ENCODE data around the gene MVB12B. TPM values are rescaled to one million over a fixed set of nuclear protein-coding genes. Genes with fewer than 3 reads are reported as not detected.
"Not testable (repeated sequence)": the region's sequence is repeated elsewhere in the genome, so short reads cannot be mapped to it uniquely, and the experiment has no call there.

The MVB12B gene
- total RNA-seq, 1 experiment from 2014 or later: 3.2 TPM

DNA sequence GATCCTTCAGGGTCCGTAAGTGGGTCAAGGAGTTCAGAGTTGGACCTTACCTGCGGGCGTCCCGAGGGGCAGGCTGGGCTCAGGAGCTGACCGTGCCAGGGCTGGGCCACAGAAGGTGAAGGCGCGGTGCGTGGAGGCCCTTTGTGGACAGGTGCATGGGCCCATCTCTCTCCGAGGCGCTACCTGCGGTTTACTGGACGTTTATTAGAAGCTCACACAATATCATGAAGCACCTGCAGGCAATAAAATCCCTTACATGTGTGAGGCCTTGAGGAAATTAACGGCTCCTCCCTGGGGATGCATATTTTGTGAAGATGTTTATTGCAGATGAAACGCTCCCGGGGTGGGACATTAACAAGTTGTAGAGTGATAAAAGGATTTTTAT is 207.3 kb downstream of the MVB12B start:
- Histone ChIP-seq H3K4me3 (no peak overlapping the region), H3K27me3 (no peaks in the 10 kb centered on the region), H3K9me3 (no peaks in the 10 kb centered on the region), H3K36me3 (no peaks in the 10 kb centered on the region)
- no peak for DNase-seq

DNA sequence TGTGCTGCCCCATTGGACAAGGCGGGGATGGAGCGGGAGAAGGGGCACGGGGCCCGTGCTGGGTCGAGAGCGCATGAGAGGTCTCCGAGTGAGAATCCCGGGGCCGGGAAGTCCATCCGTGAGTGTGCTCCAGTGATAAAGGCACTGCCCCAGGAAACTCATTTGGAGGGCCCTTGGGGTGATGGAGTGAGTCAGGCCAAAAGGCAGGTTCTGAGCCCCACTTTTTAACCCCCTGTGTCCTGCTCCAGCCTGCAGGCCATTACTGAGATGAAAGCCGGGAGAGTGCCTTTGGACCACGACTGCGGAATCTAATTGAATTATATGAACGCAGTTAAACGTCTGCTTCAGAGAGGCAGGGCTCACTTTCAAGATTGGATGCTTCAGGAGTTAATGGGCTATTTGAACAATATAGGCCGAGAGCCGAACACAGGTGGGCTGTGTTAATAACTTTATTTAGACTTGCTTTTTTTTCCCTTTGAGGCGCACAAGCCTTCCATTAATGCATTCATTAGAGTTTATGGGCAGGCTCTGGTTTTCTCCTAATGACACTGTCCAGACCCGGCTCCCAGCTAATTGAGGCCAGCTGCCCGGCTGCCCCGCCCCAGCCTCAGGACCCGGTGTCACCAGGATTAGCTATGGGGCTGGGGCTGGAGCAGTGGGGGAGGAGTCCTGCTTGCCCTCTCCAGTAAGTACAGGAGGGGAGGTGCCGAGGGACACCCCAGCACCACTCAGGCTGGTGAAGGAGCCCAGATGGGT is 208.0 kb downstream of the MVB12B start:
- Histone ChIP-seq H3K27me3 (no peaks in the 10 kb centered on the region), H3K4me3 (no peak overlapping the region), H3K36me3 (no peaks in the 10 kb centered on the region), H3K9me3 (no peaks in the 10 kb centered on the region)
- no peak for DNase-seq

DNA sequence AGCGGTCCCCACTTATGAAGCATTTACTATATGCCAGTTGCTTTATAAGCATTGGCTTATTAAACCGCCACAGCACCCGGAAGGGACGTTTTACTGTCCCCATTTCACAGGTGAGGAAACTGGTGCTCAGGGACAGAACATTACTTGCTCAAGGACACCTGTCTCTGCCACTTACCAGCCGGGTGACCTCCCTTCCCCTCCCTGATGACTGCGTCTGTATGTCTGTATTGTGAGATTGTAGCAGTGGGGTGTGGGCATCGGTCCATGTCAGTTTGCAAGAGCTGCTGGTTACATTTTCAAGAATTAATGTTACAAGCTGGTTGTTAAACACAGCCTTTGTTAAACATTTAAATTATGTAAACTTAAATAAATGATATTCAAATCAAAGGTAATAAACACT is 209.5 kb downstream of the MVB12B start:
- Histone ChIP-seq H3K4me3 (no peak overlapping the region), H3K9me3 (no peaks in the 10 kb centered on the region), H3K27me3 (no peaks in the 10 kb centered on the region), H3K36me3 (no peaks in the 10 kb centered on the region)
- DNase-seq: no peak

DNA sequence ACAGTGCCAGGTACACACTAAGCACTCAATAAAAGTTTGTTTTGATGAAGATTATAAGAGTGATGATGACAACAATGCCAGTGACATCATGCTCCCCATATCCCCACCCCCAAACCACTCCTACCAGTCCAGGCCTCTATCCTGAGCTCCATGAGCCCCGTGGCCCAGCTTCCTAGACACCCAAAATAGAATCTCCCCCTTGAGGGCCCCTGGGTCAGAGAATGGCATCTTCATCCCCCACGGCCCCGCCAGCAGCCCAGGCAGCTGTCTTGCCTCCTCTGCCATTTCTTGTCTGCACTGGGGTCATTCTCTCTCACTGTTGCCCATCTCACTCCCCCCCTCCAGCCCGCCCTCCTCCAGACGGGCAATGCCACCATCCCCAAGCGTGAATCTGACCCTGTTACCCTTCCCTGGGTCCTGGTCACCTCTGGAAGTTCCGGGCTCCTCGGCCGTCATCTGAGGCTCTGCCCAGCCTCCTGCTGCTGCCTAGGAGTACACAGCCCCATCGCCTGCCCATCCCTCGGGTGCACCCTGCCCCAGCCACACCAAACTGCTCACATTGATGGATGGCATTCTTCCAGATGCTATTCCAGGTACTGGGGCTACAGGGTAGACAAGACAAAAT is 210.3 kb downstream of the MVB12B start:
- no peaks in the 10 kb centered on the region for H3K9me3 ChIP-seq
- no peaks in the 10 kb centered on the region for H3K27me3 ChIP-seq
- DNase-seq: no peak
- H3K36me3 ChIP-seq: no peaks in the 10 kb centered on the region
- no peak overlapping the region for H3K4me3 ChIP-seq

DNA sequence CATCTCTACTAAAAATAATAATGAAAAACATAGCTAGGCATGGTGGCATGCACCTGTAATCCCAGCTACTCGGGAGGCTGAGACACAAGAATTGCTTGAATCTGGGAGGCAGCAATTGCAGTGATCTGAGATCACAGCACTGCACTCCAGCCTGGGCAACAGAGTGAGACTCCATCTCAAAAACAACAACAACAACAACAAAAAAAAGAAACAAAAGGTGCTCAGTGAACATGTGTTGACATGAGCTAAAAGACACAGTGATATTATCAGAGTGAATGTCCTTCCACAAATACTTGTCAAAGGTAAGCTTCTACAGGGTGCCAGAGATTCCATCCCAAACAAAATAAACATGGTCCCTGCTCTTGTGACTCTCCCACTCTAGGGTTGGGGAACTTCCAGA is 211.9 kb downstream of the MVB12B start:
- Histone ChIP-seq H3K27me3 (no peaks in the 10 kb centered on the region), H3K9me3 (no peaks in the 10 kb centered on the region), H3K4me3 (no peak overlapping the region), H3K36me3 (no peaks in the 10 kb centered on the region)
- DNase-seq: no peak

DNA sequence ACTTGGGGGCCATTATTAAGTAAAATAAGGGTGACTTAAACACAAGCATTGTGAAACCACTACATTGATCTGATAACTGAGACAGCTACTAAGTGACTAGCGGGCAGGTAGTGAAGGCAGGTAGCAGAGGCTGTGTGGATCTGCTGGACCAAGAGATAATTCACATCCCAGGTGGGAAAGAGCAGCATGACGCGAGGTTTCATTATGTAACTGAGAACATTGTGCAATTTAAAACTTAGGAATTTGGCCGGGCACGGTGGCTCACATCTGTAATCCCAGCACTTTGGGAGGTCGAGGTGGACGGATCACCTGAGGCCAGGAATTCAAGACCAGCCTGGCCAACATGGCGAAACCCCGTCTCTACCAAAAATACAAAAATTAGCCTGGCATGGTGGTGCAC is 213.8 kb downstream of the MVB12B start:
- H3K4me3 ChIP-seq, DNase-seq, H3K9me3 ChIP-seq, H3K27me3 ChIP-seq, H3K36me3 ChIP-seq: not testable (repeated sequence)

DNA sequence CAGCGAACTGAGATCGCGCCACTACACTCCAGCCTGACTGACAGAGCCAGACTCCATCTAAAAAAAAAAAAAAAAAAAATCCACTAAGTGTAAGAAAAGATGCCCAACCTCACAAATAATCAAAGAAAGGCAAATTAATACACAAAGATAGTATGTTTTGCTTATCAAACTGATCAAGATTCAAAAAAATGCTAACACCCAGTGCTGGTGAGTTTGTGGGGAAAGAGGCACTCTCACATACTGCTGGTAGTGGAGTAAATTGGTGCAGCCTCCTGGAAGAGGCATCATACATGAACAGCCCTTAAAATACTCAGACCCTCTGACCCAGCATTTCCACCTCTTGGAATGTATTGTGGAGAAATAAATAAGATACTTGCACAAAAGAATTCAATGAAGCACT is 216.9 kb downstream of the MVB12B start:
- no peaks in the 10 kb centered on the region for H3K36me3 ChIP-seq
- H3K27me3 ChIP-seq: no peaks in the 10 kb centered on the region
- no peaks in the 10 kb centered on the region for H3K9me3 ChIP-seq
- no peak overlapping the region for H3K4me3 ChIP-seq
- no peak for DNase-seq

DNA sequence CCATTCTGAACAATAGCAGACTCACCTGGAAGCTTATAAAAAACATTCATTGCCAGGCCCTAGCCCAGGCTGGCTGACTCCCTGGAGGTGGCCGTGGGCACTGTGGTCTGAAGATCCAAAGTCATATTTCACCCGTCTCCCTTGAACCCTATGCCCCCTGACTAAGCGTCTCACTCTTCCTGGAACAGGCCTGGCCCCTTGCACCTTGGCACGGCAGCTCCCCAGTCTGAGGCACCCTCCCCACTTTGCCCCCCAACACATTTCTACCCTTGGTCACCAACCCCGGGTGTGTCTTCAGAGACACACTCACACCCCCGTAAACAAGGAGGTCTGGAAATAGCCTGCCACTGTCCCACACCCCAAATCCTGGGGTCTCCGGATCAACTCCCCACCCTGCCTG is 218.5 kb downstream of the MVB12B start:
- no peaks in the 10 kb centered on the region for H3K9me3 ChIP-seq
- no peaks in the 10 kb centered on the region for H3K27me3 ChIP-seq
- H3K36me3 ChIP-seq: no peaks in the 10 kb centered on the region
- DNase-seq: no peak
- no peak overlapping the region for H3K4me3 ChIP-seq

DNA sequence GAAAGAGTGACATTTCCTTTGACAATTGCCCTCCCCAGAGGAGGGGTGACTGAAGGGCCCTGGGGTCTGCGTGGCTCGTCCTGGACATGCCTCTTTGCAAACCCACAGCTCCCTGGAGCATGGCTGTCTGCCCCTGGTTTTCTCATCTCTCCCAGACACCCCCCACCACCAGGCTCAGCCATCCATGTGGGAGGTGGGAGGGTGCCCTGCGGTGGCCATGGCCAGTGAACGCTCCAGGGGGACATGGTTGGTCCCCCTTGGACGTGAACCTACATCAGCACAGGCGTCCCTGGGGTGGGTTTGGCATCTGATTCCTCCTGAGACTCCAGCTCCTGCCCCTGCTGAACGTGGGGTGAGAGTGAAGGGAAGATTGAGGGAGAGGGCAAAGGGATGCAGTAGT is 219.4 kb downstream of the MVB12B start:
- no peak for DNase-seq
- H3K4me3 ChIP-seq: no peak overlapping the region
- no peaks in the 10 kb centered on the region for H3K9me3 ChIP-seq
- no peaks in the 10 kb centered on the region for H3K27me3 ChIP-seq
- no peaks in the 10 kb centered on the region for H3K36me3 ChIP-seq

DNA sequence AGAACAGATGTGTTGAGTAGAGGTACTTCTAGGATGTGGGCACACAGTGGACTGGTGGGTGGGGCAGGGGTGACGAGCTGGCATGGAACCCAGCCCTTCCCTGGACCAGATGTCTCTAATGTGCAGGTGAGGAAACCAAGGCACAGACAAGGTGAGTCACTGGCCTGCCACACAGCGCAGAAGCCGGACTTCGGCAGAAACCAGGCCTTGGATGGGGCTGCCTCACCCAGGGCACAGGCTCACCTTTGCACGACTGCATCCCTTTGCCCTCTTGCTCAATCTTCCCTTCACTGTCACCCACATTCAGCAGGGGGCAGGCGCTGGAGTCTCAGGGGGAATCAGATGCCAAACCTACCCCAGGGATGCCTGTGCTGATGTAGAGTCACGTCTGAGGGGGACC is 221.7 kb downstream of the MVB12B start:
- Histone ChIP-seq H3K4me3 (no peak overlapping the region), H3K27me3 (no peaks in the 10 kb centered on the region), H3K9me3 (no peaks in the 10 kb centered on the region), H3K36me3 (no peaks in the 10 kb centered on the region)
- DNase-seq: no peak

DNA sequence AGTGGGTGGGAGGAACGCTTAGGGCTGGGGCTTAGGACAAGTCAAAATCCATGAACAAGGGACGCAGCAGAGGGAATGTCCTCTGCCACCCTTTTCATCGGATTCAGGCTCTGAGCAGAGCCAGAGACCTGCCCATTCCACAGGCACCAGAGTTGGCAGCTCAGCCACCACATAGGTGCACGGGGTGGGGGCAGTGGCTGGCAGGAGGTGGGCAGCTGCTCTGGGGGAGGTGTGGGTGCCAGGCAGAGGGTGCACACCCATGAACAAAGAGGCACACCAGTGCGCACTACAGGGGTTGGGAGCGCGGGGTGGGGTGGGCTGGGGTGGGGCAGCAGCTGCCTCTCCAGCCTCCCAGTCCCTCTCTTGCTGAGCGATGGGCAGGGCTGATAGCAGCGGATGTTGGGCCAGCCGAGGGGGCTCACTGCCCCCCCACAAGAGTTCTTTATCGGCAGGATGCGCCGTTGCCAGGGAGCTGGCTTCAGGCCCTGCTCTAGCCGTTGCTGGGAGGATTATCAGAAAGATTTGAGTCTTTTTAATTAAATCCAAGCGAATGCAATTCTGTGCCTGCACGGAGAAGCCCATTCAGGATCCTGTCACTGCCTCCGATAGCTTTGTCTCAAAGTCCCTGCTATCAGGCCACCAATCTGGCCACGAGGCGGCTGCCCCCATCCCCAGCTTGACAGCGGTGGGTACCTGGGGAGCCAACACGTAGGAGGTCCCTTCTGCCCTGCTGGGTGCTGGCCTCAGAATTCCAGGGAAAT is 222.8 kb downstream of the MVB12B start:
- DNase-seq: no peak
- no peaks in the 10 kb centered on the region for H3K9me3 ChIP-seq
- no peak overlapping the region for H3K4me3 ChIP-seq
- no peaks in the 10 kb centered on the region for H3K36me3 ChIP-seq
- H3K27me3 ChIP-seq: no peaks in the 10 kb centered on the region

DNA sequence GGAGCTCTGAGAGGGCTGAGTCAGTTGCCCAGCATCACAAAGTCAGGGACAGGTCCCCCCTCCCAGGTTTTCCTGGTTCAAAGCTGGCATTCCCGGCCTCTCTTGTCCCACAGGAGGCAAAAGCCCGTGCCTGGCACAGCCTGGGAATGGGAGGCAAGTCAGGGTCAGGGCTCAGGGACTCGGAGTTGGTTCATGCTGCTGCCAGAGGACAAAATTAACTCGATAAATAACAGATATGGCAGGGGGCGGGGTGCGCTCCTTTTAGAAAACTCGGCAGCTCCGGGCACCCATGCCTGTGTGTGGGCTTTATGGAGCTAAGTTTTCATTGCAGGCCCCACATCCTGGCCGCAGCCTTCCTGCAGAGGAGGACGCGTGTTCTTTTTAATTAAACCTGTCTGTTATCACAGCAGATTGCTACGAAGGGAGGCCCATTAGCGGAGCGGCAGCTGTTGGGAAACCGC is 224.3 kb downstream of the MVB12B start:
- no peaks in the 10 kb centered on the region for H3K27me3 ChIP-seq
- H3K36me3 ChIP-seq: no peaks in the 10 kb centered on the region
- no peak overlapping the region for H3K4me3 ChIP-seq
- DNase-seq: no peak
- H3K9me3 ChIP-seq: no peaks in the 10 kb centered on the region

DNA sequence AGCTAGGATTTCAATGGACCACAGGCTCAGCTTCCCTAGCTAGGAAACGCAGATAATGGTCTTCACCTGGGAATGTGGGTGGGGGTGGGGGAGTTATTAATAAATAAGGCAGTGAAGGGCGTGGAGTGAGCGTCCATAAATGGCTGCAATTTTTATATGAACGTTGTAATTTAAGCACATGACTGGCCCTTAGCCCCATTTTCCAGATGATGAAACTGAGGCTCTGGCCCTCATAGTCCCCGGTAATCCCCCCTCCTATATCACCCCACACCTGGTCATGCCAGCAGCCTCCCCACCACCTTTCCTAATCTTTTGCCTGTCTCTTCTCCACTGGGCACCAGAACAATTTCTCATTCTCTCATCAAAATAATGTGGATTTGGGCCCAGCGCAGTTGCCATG is 225.2 kb downstream of the MVB12B start:
- no peaks in the 10 kb centered on the region for H3K27me3 ChIP-seq
- H3K36me3 ChIP-seq: no peaks in the 10 kb centered on the region
- no peak overlapping the region for H3K4me3 ChIP-seq
- no peaks in the 10 kb centered on the region for H3K9me3 ChIP-seq
- no peak for DNase-seq

DNA sequence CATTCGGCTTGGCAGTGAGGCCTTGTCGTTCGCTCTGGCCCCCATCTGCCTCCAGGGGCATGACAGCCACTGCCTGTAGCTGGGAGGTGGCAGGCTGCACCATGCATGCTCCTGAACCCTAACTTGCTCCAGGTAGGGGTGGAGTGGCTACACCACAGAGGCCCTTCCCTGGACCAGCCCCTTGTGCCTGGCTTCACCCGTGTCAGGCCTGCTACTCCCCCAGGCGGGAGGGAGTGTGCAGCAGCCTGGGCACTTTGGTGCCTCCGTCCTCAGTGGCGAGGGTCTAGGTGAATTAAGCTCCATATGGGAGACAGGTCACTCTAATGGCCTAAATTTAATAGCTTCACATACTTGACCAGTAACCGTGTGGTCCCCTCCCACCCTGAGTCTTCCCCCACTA is 227.7 kb downstream of the MVB12B start:
- DNase-seq: no peak
- no peaks in the 10 kb centered on the region for H3K9me3 ChIP-seq

DNA sequence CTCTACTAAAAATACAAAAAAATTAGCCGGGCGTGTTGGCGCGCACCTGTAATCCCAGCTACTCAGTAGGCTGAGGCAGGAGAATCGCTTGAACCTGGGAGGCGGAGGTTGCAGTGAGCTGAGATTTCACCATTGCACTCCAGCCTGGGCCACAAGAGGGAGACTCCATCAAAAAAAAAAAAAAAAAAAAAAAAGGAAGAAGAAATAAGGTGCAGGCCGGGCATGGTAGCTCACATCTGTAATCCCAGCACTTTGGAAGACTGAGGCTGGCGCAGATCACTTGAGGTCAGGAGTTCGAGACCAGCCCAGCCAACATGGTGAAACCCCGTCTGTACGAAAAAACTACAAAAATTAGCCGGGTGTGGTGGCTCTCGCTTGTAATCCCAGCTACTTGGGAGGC is 228.8 kb downstream of the MVB12B start:
- H3K9me3 ChIP-seq, DNase-seq, H3K36me3 ChIP-seq, H3K4me3 ChIP-seq, H3K27me3 ChIP-seq: not testable (repeated sequence)

More for the DNA sequence above, 227.7 kb downstream of the MVB12B start:
- Histone ChIP-seq H3K36me3 (no peaks in the 10 kb centered on the region), H3K27me3 (no peaks in the 10 kb centered on the region; the same call in 1 of the 2 replicates), H3K4me3 (no peak overlapping the region)

Data from MG63 (cell line).